ENCODE data around the gene ATL1. TPM values are rescaled to one million over a fixed set of nuclear protein-coding genes. Genes with fewer than 3 reads are reported as not detected.

Gene ATL1
- total RNA-seq, 1 donor from 2014 or later, result 1.5 TPM

DNA sequence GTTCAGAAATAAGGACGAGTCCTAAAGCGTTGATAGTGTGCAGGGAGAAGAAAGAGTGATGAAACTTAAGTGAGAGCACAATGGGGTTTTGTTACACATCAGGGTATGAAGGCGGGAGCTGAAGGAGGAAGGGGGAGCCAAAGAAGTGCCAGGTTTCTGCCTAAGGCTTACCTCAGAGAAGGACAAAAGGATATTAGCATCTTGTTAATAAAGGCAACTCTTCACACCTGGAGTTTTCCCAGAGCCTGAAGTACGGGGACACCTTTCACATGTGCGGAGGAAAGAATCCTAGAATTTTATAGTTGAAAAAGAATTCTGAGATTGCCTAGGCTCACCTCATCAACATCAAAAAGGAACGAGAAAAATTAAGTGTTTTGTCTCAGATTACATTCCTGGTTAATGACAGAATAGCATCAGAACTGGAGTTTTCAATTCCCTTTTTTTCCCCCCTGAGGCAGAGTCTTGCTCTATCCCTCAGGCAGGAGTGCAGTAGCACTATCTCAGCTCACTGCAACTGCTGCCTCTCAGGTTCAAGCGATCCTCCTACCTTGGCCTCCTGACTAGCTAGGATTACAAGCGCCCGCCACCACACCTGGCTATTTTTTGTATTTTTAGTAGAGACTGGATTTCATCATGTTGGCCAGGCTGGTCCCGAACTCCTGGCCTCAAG lies 110.4 kb downstream of the ATL1 start:
- intact Hi-C loops (cut with DNase I), result no loop called here
- DNase-seq (ENCODE audit: low spot score), result no peak

GRCh38 chr14:50670866-50671256 lies 110.9 kb downstream of the ATL1 start:
- DNase-seq (ENCODE audit: low spot score), result no peak
- intact Hi-C loops (cut with DNase I), result no loop called here

DNA sequence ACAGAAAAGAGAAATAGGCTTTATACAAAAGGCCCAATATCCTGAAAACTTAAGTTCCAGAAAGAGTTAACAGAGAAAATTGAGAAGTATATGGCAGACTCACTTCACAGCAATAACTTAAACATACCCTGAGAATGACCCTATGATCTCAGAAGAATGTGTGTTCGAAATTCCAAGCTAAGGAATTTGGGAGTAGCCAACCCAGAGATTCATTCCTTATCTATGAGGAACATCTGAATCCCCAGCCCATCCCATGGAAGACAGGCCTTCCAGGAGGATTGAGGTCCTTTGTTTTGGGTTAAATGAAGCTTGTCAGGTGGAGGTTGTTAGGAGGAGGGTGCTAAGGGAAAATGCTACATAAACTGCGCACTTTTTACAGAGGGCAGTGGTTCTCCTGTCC lies 115.7 kb downstream of the ATL1 start:
- intact Hi-C loops (cut with DNase I), result no loop called here
- no peak for DNase-seq (ENCODE audit: low spot score)

GRCh38 chr14:50676814-50677516 lies 117.0 kb downstream of the ATL1 start:
- DNase-seq (ENCODE audit: low spot score), result no peak
- intact Hi-C loops (cut with DNase I), result no loop called here

- DNase-seq (ENCODE audit: low spot score), result no peak
- intact Hi-C loops (cut with DNase I), result no loop called here
Measured at GRCh38 chr14:50677527-50678063, 117.7 kb downstream of the ATL1 start.

DNA sequence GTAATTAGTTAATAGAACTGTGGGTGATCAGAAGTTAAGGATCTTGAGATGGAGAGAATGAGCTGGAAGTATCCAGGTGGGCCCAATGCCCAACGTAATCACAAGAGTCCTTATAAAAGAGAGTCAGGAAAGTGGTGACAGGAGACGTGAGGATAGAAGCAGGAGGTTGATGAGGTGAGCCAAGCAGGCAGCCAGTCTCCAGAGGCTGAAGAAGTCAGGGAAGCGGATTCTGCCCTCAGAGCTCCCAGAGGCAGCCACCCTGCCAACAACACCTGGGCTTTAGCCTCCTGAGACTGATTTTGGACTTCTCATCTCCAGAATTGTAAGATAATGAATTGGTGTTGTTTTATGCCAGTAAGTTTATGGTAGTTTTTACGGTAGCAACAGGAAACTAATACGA lies 118.2 kb downstream of the ATL1 start:
- DNase-seq (ENCODE audit: low spot score), result no peak
- intact Hi-C loops (cut with DNase I), result no loop called here

DNA sequence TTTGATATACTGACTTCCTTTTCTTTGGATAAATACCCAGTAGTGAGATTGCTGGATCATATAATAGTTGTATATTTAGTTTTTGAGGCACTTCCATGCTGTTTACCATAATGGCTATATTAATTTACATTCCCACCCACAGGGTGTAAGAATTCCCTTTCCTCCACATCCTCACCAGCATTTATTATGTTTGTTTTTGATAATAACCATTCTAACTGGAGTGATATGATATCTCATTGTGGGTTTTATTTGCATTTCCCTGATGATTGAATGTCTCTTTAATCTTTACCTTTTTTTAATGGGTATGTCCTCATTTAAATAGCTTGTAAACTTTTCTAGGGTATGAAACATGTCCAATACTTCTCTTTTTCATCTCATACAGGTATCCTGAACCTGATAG lies 119.7 kb downstream of the ATL1 start:
- DNase-seq (ENCODE audit: low spot score), result no peak
- intact Hi-C loops (cut with DNase I), result no loop called here

Other genes with a start within 250 kb of the ATL1 start
- gene L2HGDH, start 247.9 kb upstream of the ATL1 start, total RNA-seq, result 8.2 TPM
- gene DMAC2L, start 247.8 kb upstream of the ATL1 start, total RNA-seq, result 29.3 TPM
- 3.8 TPM for gene CDKL1, start 163.3 kb upstream of the ATL1 start, total RNA-seq
- 19.1 TPM for gene MAP4K5, start 27.6 kb upstream of the ATL1 start, total RNA-seq
- gene SAV1, start 108.2 kb downstream of the ATL1 start, total RNA-seq, result 25.3 TPM

Data from cardiac septum (tissue), 1 donor.